Ureter (tissue), 1 donor: ENCODE results near the gene TCEAL9. TPM values are rescaled to one million over a fixed set of nuclear protein-coding genes. Genes with fewer than 3 reads are reported as not detected.

Experiments
- total RNA-seq: library from RNA; stranded (reverse); gene quantifications from one replicate; pipeline ENCODE4 v1.2.4, GENCODE V29; 2023
- donor health status: DM: yes; HTN: yes; CAD: no.

TCEAL9 gene
- total RNA-seq, 1 donor from 2014 or later, result 52.1 TPM

Other genes starting within 250 kb of the TCEAL9 start
- 51.2 TPM for gene BEX4, start 141.4 kb upstream of the TCEAL9 start, total RNA-seq
- gene TCEAL8, start 101.4 kb upstream of the TCEAL9 start, total RNA-seq, result 54.7 TPM
- gene TCEAL5, start 79.8 kb upstream of the TCEAL9 start, total RNA-seq, result 1.1 TPM
- gene BEX2, start 45.5 kb upstream of the TCEAL9 start, total RNA-seq, result 16.5 TPM
- 7.9 TPM for gene TCEAL7, start 26.3 kb upstream of the TCEAL9 start, total RNA-seq
- gene BEX3, start 20.0 kb downstream of the TCEAL9 start, total RNA-seq, result 111 TPM
- gene RAB40A, start 163.0 kb downstream of the TCEAL9 start, total RNA-seq, result 2.8 TPM
- gene TCEAL4, start 229.0 kb downstream of the TCEAL9 start, total RNA-seq, result 145 TPM